ENCODE results near the gene EIF6. TPM values are rescaled to one million over a fixed set of nuclear protein-coding genes. Genes with fewer than 3 reads are reported as not detected.

Gene EIF6
- total RNA-seq, 2 experiments from 2014 or later, result 104 to 109 TPM

DNA sequence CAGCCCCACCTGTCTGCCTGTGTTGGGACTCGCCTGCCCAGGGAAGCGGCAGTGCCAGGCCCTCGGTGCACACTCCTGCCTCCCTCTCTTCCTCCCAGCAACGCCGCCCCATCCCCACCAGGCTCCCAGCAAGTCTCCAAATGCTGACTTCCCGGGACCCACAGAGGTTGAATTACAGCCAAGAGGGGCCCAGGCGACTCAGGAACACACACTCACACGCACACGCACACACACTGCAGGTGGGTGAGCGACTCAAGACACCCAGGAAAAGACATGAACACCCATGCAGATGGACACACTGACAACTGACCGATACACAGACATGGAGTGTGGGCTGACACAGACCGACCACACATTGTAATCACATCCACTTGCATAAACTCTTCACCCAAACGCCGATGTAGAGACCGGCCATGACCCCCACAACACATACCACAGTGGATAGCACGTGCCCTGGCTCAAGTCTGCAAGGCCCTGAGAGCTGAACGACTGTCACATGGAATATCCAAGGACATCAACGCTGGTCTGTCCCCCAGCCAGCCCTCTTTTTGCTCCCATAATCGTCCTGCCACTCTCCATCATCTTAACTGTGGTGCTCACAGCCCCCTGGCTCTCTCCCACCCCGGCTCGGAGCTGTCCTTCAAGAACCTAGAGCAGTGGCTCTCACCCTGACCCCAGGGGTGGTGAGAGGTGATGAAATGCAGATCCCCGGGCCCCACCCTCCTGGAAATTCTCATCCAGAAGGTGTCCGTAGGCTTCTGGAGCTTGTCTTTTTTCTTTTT, 8.1 kb upstream of the EIF6 start:
- POLR2A ChIA-PET, result interaction anchor here (0.6 to 1.3 kb wide), 2 partner anchors 8 to 178 kb away, joined by 3 to 5 read pairs; partner anchors contain the start of gene EIF6
- no peak overlapping the region for H3K27ac Mint-ChIP-seq
- no peak overlapping the region for H3K4me3 Mint-ChIP-seq
- peaks cover 2% of the 10 kb centered on the region for H3K27me3 Mint-ChIP-seq (ENCODE audit: low read depth)
- DNase-seq, result no peak
- no peaks in the 10 kb centered on the region for H3K4me1 Mint-ChIP-seq (ENCODE audit: low read depth)
- H3K9me3 Mint-ChIP-seq (ENCODE audit: insufficient read depth), result no peaks in the 10 kb centered on the region
- H3K36me3 Mint-ChIP-seq (ENCODE audit: low read depth), result no peaks in the 10 kb centered on the region
- CTCF ChIA-PET, result interaction anchor here (1.0 kb wide), 1 partner anchor 10 kb away, joined by 3 read pairs; no protein-coding TSS in a partner anchor
- ATAC-seq, result no peak

DNA sequence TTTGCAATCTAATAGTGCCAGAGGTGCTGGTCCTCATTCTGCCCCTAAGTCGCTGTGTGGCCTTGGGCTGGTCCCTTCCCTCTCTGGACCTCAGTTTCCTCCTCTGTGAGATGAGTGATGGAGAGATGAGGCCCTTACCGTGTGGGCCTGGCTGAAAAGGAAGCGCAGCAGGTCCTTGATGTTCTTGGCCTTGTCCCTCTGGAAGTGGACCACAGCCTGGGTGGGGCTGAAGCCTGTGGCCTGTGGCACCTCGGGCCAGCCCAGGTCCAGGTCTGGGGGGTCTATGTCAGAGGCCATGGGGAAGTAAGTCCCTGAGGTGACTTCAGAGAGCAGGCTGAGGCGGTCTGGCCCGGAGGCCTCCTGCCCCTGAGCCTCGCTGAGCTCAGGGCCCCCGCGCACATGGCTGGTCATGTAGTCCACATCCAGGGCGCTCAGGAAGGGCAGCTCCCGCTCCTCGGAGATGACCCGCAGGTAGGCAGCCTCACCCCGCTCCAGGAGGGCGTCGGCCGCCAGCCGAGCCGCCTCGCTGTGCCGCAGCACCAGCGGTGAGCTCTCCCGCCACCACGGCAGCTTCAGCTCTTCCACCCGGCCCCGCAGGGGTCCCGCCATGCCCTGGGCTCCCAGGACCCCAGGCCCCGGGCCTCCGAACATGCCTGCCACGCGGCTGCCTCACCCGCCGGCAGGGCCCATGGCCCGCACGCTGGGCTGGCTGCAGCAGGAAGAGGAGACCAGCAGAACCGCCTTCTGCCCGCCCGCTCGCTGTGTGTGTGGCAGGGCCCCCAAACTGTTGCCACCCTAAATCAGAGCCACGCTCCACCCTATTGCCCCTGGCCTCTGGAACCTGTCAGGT, 7.3 kb upstream of the EIF6 start, which contains the start of gene FAM83C:
Gene FAM83C, minus strand, starts transcription at position 772 of the 850 bp plus-strand sequence. Its CDS starts 121 bp downstream, at position 651.
- peaks cover 2% of the 10 kb centered on the region for H3K27me3 Mint-ChIP-seq (ENCODE audit: low read depth)
- no peak within 1 kb of the TSS for H3K4me3 Mint-ChIP-seq
- POLR2A ChIA-PET, result interaction anchor here (0.6 to 1.3 kb wide), 2 partner anchors 7 to 179 kb away, joined by 3 to 5 read pairs; partner anchors contain the start of gene EIF6
- no peak for DNase-seq
- ATAC-seq, result no peak
- CTCF ChIA-PET, result no interaction called here
- no peaks in the 10 kb centered on the region for H3K9me3 Mint-ChIP-seq (ENCODE audit: insufficient read depth)
- H3K4me1 Mint-ChIP-seq (ENCODE audit: low read depth), result no peaks in the 10 kb centered on the region
- H3K27ac Mint-ChIP-seq, result no peak within 1 kb of the TSS
- no peaks in the 10 kb centered on the region for H3K36me3 Mint-ChIP-seq (ENCODE audit: low read depth)

DNA sequence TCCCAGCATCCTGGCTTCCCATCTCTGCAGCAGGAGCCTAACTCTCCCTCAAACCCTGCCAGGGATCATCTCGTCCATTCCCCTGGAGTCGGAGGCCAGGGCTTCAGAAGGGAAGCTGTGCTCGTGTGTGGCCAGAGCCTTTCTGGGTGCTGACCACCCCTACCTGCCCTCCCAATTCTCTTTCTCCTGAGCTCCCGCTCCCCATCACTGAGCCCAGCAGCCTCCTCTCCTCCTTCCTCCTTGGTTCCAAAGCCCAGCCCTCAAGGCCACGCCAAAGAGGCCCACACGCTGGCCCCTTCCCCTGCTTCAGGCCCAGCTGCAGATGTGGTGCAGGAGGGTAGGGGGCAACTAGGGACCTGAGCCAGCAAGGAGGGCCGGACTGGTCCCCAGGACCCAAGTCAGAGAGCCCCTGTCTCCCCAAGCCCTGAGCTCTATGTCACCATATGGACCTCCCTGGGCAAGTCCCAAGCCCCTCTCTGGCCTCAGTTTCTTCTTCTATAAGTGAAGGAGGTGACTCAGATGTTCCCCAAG, 6.4 kb upstream of the EIF6 start:
- H3K36me3 Mint-ChIP-seq (ENCODE audit: low read depth), result no peaks in the 10 kb centered on the region
- no peak overlapping the region for H3K27ac Mint-ChIP-seq
- CTCF ChIA-PET, result interaction anchor here (1.2 kb wide), 1 partner anchor 13 kb away, joined by 4 read pairs; no protein-coding TSS in a partner anchor
- H3K9me3 Mint-ChIP-seq (ENCODE audit: insufficient read depth), result no peaks in the 10 kb centered on the region
- ATAC-seq (no peak), DNase-seq (no peak)
- POLR2A ChIA-PET, result no interaction called here
- H3K4me1 Mint-ChIP-seq (ENCODE audit: low read depth), result peaks cover 2% of the 10 kb centered on the region
- H3K27me3 Mint-ChIP-seq (ENCODE audit: low read depth), result peaks cover 2% of the 10 kb centered on the region
- H3K4me3 Mint-ChIP-seq, result no peak overlapping the region

DNA sequence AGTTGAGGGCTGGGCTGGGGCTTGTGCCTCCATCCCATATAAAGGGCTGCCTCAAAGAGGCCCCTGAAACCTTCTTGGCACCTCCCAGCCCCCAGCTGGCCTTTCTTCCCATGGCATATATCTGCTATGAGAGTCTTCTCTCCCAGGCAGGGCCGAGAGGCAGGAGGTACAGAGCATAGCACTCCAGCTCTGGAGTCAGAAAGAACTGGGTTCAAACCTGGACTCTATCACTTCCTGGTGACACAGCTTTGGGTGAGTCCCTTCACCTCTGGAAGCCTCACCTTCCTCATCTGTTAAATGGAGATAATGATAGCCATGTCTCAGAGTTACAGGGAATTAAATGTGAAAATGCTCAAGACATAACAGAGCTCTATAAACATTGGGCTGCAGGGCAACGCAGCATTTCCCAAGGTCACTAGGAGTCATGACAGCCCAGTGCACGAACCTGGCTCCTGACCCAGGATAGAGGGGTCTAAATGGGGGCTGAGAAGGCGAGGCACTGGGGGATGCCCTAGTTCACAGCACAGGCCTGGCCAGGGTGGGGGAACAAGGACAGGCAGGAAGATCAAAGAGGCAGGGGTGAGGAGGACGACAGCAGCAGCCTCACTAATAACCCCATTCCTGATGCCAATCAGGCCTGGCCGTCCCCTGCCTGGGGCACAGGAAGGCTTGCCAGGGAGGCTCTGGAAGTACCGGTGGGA, 5.8 kb upstream of the EIF6 start:
- DNase-seq (no peak), ATAC-seq (no peak)
- no peaks in the 10 kb centered on the region for H3K36me3 Mint-ChIP-seq (ENCODE audit: low read depth)
- H3K4me1 Mint-ChIP-seq (ENCODE audit: low read depth), result peaks cover 8% of the 10 kb centered on the region
- H3K27ac Mint-ChIP-seq, result no peak overlapping the region
- H3K4me3 Mint-ChIP-seq, result no peak overlapping the region
- POLR2A ChIA-PET, result interaction anchor here (1.6 kb wide), 1 partner anchor 13 kb away, joined by 6 read pairs; the partner anchor contains the start of gene MMP24OS
- H3K9me3 Mint-ChIP-seq (ENCODE audit: insufficient read depth), result no peaks in the 10 kb centered on the region
- H3K27me3 Mint-ChIP-seq (ENCODE audit: low read depth), result peaks cover 2% of the 10 kb centered on the region
- CTCF ChIA-PET, result interaction anchor here (1.0 to 1.2 kb wide), 2 partner anchors 10 to 14 kb away, joined by 3 to 4 read pairs; no protein-coding TSS in a partner anchor

DNA sequence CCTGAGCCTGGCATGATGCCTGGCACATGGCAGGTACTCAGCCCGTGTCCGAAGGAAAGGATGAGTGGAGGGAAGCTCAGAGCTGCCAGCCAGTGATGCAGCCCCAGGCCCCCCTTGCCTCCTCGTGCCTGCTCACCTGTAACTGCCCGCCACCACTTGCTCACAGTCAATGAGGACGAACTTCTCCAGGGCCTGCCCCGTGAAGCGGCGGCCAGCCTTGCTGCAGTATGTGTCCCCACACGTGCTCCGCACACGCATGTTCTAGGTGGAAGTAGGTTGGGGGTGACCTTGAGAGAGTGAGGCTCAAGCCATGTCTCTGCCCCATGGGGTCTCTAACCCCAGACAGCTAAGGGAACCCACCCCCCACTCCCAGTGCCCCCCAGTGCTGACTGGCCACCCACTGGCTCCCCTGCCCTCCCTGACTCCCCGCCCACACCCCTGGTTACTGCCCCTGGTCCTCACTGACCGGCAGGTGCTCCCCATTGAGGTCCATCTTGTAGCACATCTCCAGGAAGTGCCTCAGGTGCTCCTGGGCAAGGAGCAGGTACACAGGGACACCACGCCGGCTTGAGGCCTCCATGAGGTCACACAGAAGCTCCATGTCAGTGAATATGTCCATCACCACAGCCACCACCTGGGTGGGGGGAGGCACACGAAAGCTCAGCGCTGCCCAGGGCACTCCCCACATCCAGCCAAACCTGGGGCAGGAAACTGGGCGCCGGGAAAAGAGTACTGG, 3.9 kb upstream of the EIF6 start:
- Mint-ChIP-seq H3K4me1 (ENCODE audit: low read depth) (peaks cover 17% of the 10 kb centered on the region), H3K36me3 (ENCODE audit: low read depth) (peaks cover under 1% of the 10 kb centered on the region), H3K4me3 (no peak overlapping the region), H3K9me3 (ENCODE audit: insufficient read depth) (no peaks in the 10 kb centered on the region), H3K27me3 (ENCODE audit: low read depth) (no peaks in the 10 kb centered on the region), H3K27ac (no peak overlapping the region)
- POLR2A ChIA-PET, result interaction anchor here (1.1 to 1.6 kb wide), 2 partner anchors 11 to 166 kb away, joined by 3 to 6 read pairs; partner anchors contain the start of gene MMP24OS
- CTCF ChIA-PET, result no interaction called here
- DNase-seq (no peak), ATAC-seq (no peak)

DNA sequence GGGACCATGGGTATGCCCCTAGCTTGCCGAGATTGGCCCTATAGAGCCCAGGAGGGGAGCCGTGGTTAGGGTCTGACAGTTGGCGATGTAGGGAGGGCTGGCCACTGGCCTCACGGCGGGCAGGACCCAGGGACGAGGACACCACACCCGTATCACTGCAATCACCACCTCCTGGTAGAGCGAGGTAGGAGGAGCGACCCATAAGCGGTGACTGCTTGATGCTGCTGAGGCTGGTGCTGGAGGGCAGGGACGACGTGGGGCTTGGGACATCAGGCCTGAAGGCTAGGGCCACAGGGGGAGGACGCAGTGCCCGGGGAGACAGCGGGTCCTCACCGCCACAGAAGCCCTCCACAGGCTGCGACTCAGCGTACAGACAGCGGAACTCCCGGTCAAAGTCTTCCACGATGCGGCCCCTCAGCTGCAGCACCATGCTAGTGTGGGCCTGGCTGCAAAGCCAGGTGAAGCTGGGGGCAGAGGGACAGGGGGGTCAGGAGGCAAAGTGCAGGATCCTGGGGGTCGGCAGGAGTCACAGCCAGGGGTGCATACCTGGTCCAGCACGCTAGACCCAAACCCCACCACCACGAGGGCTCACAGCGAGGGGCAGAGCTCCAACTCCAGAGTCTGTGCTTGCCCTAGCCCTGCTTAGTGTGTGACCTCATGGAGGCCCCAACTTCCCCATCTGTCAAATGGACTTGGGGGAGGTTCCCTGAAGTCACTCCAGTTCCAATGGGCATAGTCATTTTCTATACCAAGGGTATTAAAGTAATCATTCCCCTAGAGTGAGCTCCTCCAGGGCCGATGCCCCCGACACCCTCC, 3.1 kb upstream of the EIF6 start:
- no peak overlapping the region for H3K27ac Mint-ChIP-seq
- peaks cover 21% of the 10 kb centered on the region for H3K4me1 Mint-ChIP-seq (ENCODE audit: low read depth)
- no peaks in the 10 kb centered on the region for H3K27me3 Mint-ChIP-seq (ENCODE audit: low read depth)
- DNase-seq, result no peak
- H3K4me3 Mint-ChIP-seq, result no peak overlapping the region
- no peaks in the 10 kb centered on the region for H3K9me3 Mint-ChIP-seq (ENCODE audit: insufficient read depth)
- peaks cover 4% of the 10 kb centered on the region for H3K36me3 Mint-ChIP-seq (ENCODE audit: low read depth)
- no peak for ATAC-seq
- ChIA-PET CTCF (interaction anchor here (0.5 to 2.1 kb wide), 2 partner anchors 16 to 1317 kb away, joined by 3 to 6 read pairs; no protein-coding TSS in a partner anchor), POLR2A (interaction anchor here (0.6 to 2.5 kb wide), 4 partner anchors 9 to 167 kb away, joined by 3 to 7 read pairs (median 3); partner anchors contain the start of gene MMP24OS)

DNA sequence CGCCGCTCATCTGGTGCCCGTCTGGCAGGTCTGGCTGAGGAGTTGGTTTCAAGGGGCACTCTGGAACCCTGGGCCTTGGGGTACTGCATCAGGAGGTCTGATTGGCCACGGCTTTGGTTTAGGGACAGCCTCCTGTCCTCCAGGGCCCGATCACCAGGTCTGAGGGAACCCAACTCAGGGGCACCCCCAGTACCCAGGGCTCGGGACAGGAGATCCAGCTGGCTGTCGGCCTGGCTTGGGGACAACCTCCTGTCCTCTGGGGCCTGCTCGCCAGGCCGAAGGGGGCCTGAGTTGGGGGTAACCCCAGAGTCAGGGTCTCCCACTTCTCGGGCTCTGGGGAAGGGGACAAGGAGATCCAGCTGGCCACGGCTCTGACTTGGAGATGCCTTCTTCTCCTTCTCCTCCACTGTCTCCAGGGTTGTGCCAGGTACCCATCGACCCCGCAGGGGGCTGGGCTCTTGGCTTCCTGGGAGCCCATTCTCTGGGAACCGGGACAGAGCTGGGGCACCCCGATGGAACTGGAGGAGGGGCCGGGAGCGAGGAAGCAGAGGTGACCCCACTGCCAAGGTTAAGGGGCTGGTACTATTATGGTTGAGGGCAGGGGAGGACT, 2.4 kb upstream of the EIF6 start:
- ATAC-seq (no peak), DNase-seq (no peak)
- no peaks in the 10 kb centered on the region for H3K9me3 Mint-ChIP-seq (ENCODE audit: insufficient read depth)
- POLR2A ChIA-PET, result interaction anchor here (0.6 to 2.5 kb wide), 4 partner anchors 9 to 168 kb away, joined by 3 to 7 read pairs (median 3); partner anchors contain the start of gene MMP24OS
- peaks cover 8% of the 10 kb centered on the region for H3K36me3 Mint-ChIP-seq (ENCODE audit: low read depth)
- CTCF ChIA-PET, result interaction anchor here (0.5 to 2.1 kb wide), 2 partner anchors 17 to 1318 kb away, joined by 3 to 6 read pairs; no protein-coding TSS in a partner anchor
- H3K27ac Mint-ChIP-seq, result no peak overlapping the region
- H3K4me3 Mint-ChIP-seq, result no peak overlapping the region
- H3K4me1 Mint-ChIP-seq (ENCODE audit: low read depth), result peaks cover 26% of the 10 kb centered on the region
- H3K27me3 Mint-ChIP-seq (ENCODE audit: low read depth), result no peaks in the 10 kb centered on the region

DNA sequence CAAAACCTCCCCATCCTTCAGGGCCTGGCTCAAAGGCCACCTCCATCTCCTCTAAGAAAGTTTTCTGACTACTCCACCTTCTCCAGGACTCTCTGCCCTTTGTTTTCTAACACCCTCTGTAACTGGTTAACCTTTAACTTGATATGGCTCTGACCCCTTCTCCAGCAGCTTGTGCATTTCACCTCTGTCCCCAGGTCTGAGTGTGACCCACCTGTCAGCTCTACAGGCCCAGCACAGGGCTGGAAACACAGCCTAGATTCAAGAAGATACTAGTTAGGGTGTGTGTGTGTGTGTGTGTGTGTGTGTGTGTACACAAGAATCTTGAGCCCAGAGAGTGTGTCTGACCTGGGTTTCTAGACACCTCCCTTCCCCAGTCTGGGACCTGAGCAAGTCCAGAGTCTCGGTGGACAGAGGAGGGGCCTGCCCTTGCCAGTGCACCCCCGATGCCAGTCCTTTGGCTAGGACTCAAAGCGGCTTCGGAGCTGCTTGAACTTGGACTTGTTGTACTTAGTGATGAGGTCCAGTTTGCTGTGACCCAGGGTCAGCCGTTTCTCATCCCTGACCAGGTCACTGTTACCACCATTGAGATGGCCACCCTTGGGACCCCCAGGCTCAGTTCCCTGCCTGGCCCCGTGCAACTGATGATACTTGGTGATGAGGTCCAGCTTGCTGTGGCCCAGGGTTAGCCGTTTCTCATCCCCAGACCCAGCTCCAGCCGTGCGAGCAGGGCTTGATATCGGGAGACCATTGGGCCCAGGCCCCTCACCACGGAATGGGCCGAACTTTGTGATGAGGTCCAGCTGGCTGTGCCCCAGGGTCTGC, 1.7 kb upstream of the EIF6 start:
- H3K27ac Mint-ChIP-seq, result peak overlapping the region; percentile 89
- DNase-seq, result no peak
- no peak for ATAC-seq
- no peaks in the 10 kb centered on the region for H3K27me3 Mint-ChIP-seq (ENCODE audit: low read depth)
- H3K4me3 Mint-ChIP-seq, result peak overlapping the region; percentile 85
- no peaks in the 10 kb centered on the region for H3K9me3 Mint-ChIP-seq (ENCODE audit: insufficient read depth)
- peaks cover 12% of the 10 kb centered on the region for H3K36me3 Mint-ChIP-seq (ENCODE audit: low read depth)
- ChIA-PET POLR2A (interaction anchor here (2.5 kb wide), 1 partner anchor 8 kb away, joined by 7 read pairs; the partner anchor contains the start of gene MMP24OS), CTCF (interaction anchor here (2.1 kb wide), 1 partner anchor 18 kb away, joined by 6 read pairs; no protein-coding TSS in a partner anchor)
- H3K4me1 Mint-ChIP-seq (ENCODE audit: low read depth), result peaks cover 30% of the 10 kb centered on the region

DNA sequence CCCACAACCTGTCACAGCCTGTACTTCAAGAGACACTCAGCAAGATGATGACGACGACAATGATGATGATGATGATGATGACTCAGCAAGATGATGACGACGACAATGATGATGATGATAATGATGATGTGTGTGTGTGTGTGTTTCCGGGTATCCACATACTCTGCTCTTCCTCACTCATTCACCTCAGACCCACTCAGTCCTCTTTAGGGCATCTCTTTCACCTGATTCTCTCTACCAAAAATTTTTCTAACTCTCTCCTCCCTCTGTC, 1.2 kb upstream of the EIF6 start:
- CTCF ChIA-PET, result interaction anchor here (2.1 kb wide), 1 partner anchor 18 kb away, joined by 6 read pairs; no protein-coding TSS in a partner anchor
- H3K36me3 Mint-ChIP-seq (ENCODE audit: low read depth), result peaks cover 12% of the 10 kb centered on the region
- ATAC-seq (no peak), DNase-seq (no peak)
- POLR2A ChIA-PET, result interaction anchor here (2.5 kb wide), 1 partner anchor 7 kb away, joined by 7 read pairs; the partner anchor contains the start of gene MMP24OS
- peaks cover 30% of the 10 kb centered on the region for H3K4me1 Mint-ChIP-seq (ENCODE audit: low read depth)
- H3K27me3 Mint-ChIP-seq (ENCODE audit: low read depth), result no peaks in the 10 kb centered on the region
- no peaks in the 10 kb centered on the region for H3K9me3 Mint-ChIP-seq (ENCODE audit: insufficient read depth)
- H3K4me3 Mint-ChIP-seq, result peak overlapping the region; percentile 85
- peak overlapping the region; percentile 89 for H3K27ac Mint-ChIP-seq

Data from activated CD8-positive, alpha-beta T cell treated with anti-CD3 and anti-CD28 coated beads, Interleukin-2, amount 10 ng/mL, durations not matched to agents 7 days and 5 days (primary cell).